ENCODE results near the gene TXNL4B.

The TXNL4B gene

DNA sequence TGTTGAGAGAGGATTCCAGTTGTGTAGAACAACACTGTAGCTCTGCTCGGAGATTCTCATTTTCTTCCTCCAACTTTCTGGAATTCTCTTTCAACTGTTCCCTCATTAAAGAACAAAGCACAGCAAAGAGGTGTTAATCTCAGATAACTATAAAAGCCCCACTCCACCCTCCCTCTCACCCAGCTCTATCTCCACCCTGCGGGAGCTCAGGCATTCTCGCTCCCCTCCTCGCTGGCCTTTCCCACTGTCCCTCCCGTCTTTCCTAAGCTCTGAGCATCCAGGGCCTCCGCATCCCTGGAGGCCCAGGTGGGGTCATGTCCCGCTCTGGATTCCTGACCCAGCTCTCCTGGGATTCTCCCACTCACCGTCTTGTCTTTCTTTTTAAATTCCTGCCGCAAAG lies 35.3 kb upstream of the TXNL4B start:
- Histone ChIP-seq H3K27ac (ENCODE audit: insufficient read depth, low read depth, low read length, poor library complexity, severe bottlenecking) (no peak overlapping the region), H3K9me3 (ENCODE audit: control insufficient read depth, low read length) (no peaks in the 10 kb centered on the region), H3K4me1 (ENCODE audit: control insufficient read depth, insufficient read depth, low read length) (peaks cover 5% of the 10 kb centered on the region), H3K4me3 (ENCODE audit: insufficient read depth, low read depth, low read length) (no peak overlapping the region), H3K36me3 (ENCODE audit: control insufficient read depth, insufficient read depth, low read length) (no peaks in the 10 kb centered on the region), H3K27me3 (ENCODE audit: control insufficient read depth, insufficient read depth, low read length, poor library complexity, severe bottlenecking) (no peaks in the 10 kb centered on the region)
- WGBS, 2 experiments, result 62 to 63% methylated on average over 9 of the region's 9 CpGs

DNA sequence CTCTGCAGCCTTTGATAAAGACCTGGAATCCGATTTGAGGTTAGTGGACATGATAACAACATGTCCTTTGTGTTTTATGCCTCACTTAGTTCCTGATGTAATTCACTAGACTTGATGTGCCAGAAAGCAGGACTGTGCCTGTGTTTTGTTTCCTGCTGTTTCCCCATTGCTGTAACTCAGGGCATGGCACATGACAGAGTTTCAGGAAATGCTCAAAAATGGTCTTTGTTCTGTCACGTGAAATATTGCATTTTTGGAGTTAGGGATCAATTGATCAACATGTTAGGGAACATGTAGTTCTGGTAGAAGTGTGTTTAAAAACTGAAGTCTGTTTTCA lies 33.0 kb upstream of the TXNL4B start:
- H3K4me3 ChIP-seq (ENCODE audit: insufficient read depth, low read depth, low read length), result no peak overlapping the region
- no peaks in the 10 kb centered on the region for H3K36me3 ChIP-seq (ENCODE audit: control insufficient read depth, insufficient read depth, low read length)
- WGBS, 2 experiments, result 92% methylated on average over 2 of the region's 2 CpGs
- peaks cover 5% of the 10 kb centered on the region for H3K4me1 ChIP-seq (ENCODE audit: control insufficient read depth, insufficient read depth, low read length)
- H3K9me3 ChIP-seq (ENCODE audit: control insufficient read depth, low read length), result no peaks in the 10 kb centered on the region
- H3K27me3 ChIP-seq (ENCODE audit: control insufficient read depth, insufficient read depth, low read length, poor library complexity, severe bottlenecking), result no peaks in the 10 kb centered on the region
- H3K27ac ChIP-seq (ENCODE audit: insufficient read depth, low read depth, low read length, poor library complexity, severe bottlenecking), result no peak overlapping the region

DNA sequence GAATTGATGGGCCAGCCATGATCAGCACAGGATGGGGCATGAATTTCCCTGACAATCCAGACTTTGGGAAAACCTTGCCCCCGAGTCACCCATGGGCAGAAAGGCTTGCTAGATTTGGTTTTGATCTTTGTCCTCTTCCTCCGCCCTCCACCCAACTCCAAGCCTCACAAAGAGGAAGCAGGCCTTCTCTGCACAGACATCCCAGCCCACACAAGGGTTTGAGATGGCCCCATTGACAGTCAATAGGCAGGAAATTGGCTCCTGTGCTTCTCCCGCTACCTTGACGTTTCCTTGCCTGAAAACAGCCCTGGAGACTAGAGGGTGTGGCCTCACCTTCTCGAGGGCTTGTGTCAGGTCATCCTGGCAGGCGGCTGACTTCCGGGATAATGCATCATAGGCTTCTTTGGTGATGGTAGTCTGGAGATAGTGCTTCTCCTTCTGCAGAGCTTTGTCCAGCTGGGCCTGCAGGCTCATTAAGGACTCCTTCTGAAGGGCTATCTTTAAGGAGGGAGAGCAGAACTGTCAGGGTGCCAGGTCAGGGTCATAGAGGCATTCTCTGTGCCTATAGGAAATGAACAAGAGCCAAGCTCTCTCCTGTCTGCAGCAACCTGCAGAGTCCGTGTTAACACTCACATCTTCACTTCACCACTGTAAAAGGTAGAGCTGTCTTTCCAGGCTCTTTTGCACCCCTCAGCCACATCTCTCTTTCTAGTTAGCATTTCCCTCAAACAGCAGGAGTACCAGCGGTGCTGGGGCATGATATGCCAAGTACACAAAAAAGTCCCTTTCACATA lies 32.4 kb upstream of the TXNL4B start:
- WGBS, 2 experiments, result 91 to 93% methylated on average over 9 of the region's 9 CpGs
- Histone ChIP-seq H3K27me3 (ENCODE audit: control insufficient read depth, insufficient read depth, low read length, poor library complexity, severe bottlenecking) (no peaks in the 10 kb centered on the region), H3K27ac (ENCODE audit: insufficient read depth, low read depth, low read length, poor library complexity, severe bottlenecking) (no peak overlapping the region), H3K36me3 (ENCODE audit: control insufficient read depth, insufficient read depth, low read length) (no peaks in the 10 kb centered on the region), H3K9me3 (ENCODE audit: control insufficient read depth, low read length) (no peaks in the 10 kb centered on the region), H3K4me1 (ENCODE audit: control insufficient read depth, insufficient read depth, low read length) (peaks cover 5% of the 10 kb centered on the region), H3K4me3 (ENCODE audit: insufficient read depth, low read depth, low read length) (no peak overlapping the region)

DNA sequence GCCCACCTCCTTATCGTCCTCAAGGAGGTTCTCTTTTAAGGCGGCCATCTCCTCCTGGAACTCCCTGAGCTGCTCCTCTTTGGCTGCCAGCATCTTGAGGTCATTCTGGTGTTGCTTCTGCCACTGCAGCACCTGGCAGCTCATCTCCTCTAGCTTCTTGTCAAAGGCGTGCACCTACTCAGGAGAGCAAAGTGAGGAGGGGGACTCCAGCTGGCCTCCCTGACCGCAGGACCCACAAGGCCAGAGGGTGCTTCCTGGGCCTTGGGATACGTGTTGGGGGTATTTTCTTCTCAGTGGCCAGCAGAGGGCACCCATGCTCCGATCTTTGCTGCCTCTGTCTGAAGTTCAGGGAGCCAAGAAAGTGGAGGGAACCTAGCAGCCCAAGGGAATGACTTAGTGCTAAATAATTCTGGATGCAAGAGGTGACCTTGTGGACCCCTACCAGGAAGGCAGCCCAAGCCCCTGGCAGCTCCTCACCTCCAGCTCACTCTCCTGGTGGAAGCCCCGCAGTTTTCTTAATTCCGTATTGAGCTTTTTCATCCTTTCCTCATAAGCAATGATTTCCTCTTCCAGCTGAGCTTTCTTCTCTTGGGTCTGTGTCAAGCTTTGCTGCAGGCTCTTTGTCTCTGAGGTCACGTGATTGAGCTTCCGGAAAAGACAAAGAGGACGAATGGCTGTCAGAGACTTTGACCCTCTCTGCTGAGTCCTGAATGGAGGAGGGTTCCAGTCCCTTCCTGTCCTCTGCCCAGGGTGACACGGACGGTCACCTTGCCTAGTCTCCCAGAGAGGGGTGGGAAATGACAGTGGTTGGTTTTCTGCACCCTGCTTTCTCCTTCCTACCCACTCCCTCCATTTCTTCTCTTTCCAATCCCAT lies 31.6 kb upstream of the TXNL4B start:
- Histone ChIP-seq H3K4me3 (ENCODE audit: insufficient read depth, low read depth, low read length) (no peak overlapping the region), H3K27me3 (ENCODE audit: control insufficient read depth, insufficient read depth, low read length, poor library complexity, severe bottlenecking) (no peaks in the 10 kb centered on the region), H3K4me1 (ENCODE audit: control insufficient read depth, insufficient read depth, low read length) (peaks cover 5% of the 10 kb centered on the region), H3K36me3 (ENCODE audit: control insufficient read depth, insufficient read depth, low read length) (no peaks in the 10 kb centered on the region), H3K9me3 (ENCODE audit: control insufficient read depth, low read length) (no peaks in the 10 kb centered on the region), H3K27ac (ENCODE audit: insufficient read depth, low read depth, low read length, poor library complexity, severe bottlenecking) (no peak overlapping the region)
- WGBS, 2 experiments, result 46 to 50% methylated on average over 13 of the region's 13 CpGs

DNA sequence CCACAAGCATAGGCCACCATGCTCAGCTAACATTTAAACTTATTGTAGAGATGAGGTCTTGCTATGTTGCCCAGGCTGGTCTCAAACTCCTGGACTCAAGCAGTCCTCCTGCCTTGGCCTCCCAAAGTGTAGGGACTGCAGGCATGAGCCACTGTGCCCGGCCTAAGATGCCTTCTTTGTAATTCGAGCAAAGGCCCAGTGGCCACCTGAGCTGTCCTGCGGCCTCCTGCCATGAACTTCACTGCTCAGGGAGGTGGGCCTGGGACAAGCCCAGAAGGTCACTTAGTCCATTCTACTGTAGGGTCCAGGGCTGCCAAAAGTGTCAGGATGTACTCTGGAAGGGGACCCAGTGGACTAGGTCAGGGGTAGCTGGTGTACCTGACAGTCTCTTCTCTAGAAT lies 30.7 kb upstream of the TXNL4B start:
- no peaks in the 10 kb centered on the region for H3K9me3 ChIP-seq (ENCODE audit: control insufficient read depth, low read length)
- WGBS, 2 experiments, result 92 to 94% methylated on average over 3 of the region's 3 CpGs
- H3K4me1 ChIP-seq (ENCODE audit: control insufficient read depth, insufficient read depth, low read length), result peaks cover 5% of the 10 kb centered on the region
- H3K4me3 ChIP-seq (ENCODE audit: insufficient read depth, low read depth, low read length), result no peak overlapping the region
- H3K27ac ChIP-seq (ENCODE audit: insufficient read depth, low read depth, low read length, poor library complexity, severe bottlenecking), result no peak overlapping the region
- H3K36me3 ChIP-seq (ENCODE audit: control insufficient read depth, insufficient read depth, low read length), result no peaks in the 10 kb centered on the region
- H3K27me3 ChIP-seq (ENCODE audit: control insufficient read depth, insufficient read depth, low read length, poor library complexity, severe bottlenecking), result no peaks in the 10 kb centered on the region

DNA sequence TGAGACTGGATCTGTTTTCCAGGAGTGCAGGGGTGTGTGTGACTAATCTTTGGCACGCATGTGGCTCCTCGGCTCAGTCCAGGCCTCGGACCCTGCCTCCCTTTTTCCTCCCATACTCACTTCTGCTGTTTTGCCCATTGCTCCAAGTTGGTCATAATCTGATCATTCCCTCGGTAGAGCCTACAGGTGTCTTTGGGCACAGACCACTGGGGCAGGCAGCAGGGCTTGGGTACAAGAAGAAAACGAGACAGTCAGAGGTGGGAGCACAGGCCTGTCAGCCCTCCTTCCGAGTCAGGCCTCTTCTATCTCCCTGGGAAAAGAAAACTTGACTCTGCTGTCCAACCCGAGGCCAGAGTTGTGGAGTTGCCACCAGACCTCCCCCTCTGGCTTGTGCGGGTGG lies 30.0 kb upstream of the TXNL4B start:
- H3K4me3 ChIP-seq (ENCODE audit: insufficient read depth, low read depth, low read length), result no peak overlapping the region
- no peaks in the 10 kb centered on the region for H3K36me3 ChIP-seq (ENCODE audit: control insufficient read depth, insufficient read depth, low read length)
- WGBS, 2 experiments, result 84 to 85% methylated on average over 8 of the region's 8 CpGs
- H3K9me3 ChIP-seq (ENCODE audit: control insufficient read depth, low read length), result no peaks in the 10 kb centered on the region
- no peak overlapping the region for H3K27ac ChIP-seq (ENCODE audit: insufficient read depth, low read depth, low read length, poor library complexity, severe bottlenecking)
- H3K4me1 ChIP-seq (ENCODE audit: control insufficient read depth, insufficient read depth, low read length), result no peaks in the 10 kb centered on the region
- no peaks in the 10 kb centered on the region for H3K27me3 ChIP-seq (ENCODE audit: control insufficient read depth, insufficient read depth, low read length, poor library complexity, severe bottlenecking)

DNA sequence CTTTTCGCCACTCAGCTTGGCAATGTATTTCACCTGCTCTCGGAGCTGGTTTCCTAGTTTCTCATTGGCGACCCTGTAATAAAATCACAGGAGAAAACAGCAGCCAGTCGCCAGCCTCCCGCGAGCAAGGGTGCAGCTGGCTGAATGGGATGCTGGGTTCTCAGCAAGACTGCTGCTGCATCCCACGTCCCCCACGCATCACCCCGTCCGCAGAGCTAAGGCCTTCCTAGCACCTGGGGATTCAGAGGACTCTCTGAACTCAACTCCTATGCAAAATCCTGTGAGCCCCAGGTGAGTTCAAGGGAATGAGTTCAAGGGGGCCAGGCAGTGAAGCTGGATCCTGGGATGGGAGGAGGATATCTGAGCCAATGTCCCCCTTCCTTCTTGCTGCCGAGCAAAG lies 29.5 kb upstream of the TXNL4B start:
- Histone ChIP-seq H3K36me3 (ENCODE audit: control insufficient read depth, insufficient read depth, low read length) (no peaks in the 10 kb centered on the region), H3K27me3 (ENCODE audit: control insufficient read depth, insufficient read depth, low read length, poor library complexity, severe bottlenecking) (no peaks in the 10 kb centered on the region), H3K4me3 (ENCODE audit: insufficient read depth, low read depth, low read length) (no peak overlapping the region), H3K9me3 (ENCODE audit: control insufficient read depth, low read length) (no peaks in the 10 kb centered on the region), H3K4me1 (ENCODE audit: control insufficient read depth, insufficient read depth, low read length) (no peaks in the 10 kb centered on the region), H3K27ac (ENCODE audit: insufficient read depth, low read depth, low read length, poor library complexity, severe bottlenecking) (no peak overlapping the region)
- WGBS, 2 experiments, result 84 to 86% methylated on average over 11 of the region's 11 CpGs

DNA sequence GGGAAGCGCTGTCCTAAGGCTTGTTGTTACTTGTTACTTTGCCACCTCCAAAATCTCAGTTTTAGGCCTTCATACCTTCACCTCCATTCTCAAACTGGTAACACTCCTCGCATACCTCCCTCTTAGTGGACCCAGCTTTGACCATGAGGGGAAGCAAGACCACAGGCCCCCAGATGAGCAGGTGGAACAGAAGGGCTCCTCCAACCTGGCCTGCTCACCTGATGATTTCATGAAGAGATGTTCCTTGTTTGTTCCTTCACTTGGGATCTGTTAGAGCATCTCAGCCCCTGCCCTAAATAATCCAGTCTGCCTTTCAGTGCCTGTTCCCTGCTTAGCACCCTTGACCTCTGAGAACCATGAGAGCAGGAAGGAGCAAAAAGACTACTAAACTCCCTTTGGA lies 28.9 kb upstream of the TXNL4B start:
- no peak overlapping the region for H3K4me3 ChIP-seq (ENCODE audit: insufficient read depth, low read depth, low read length)
- no peaks in the 10 kb centered on the region for H3K9me3 ChIP-seq (ENCODE audit: control insufficient read depth, low read length)
- no peaks in the 10 kb centered on the region for H3K27me3 ChIP-seq (ENCODE audit: control insufficient read depth, insufficient read depth, low read length, poor library complexity, severe bottlenecking)
- H3K4me1 ChIP-seq (ENCODE audit: control insufficient read depth, insufficient read depth, low read length), result no peaks in the 10 kb centered on the region
- H3K36me3 ChIP-seq (ENCODE audit: control insufficient read depth, insufficient read depth, low read length), result no peaks in the 10 kb centered on the region
- H3K27ac ChIP-seq (ENCODE audit: insufficient read depth, low read depth, low read length, poor library complexity, severe bottlenecking), result no peak overlapping the region
- 93 to 98% methylated on average over 2 of the region's 2 CpGs for WGBS, 2 experiments

DNA sequence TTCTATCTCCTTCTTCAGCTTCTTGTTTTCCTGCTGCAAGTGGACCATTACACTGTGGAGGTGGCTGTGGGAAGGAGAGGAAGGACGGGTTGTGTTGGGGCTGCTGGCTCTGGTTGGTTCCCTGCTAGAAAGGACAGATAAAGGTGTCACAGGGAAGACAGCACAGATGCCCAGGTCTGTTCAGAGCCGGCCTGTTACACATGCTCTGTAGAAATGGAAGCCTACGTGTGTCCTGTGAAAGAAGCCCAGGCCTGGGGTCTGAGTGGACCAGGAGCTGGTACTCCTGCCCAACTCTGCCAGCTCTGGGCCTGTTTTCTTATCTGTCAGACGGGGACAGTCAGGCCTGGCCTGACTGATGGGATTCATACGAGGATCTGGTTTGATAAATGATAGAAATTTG lies 26.6 kb upstream of the TXNL4B start:
- Histone ChIP-seq H3K4me1 (ENCODE audit: control insufficient read depth, insufficient read depth, low read length) (no peaks in the 10 kb centered on the region), H3K27ac (ENCODE audit: insufficient read depth, low read depth, low read length, poor library complexity, severe bottlenecking) (no peak overlapping the region), H3K9me3 (ENCODE audit: control insufficient read depth, low read length) (no peaks in the 10 kb centered on the region), H3K4me3 (ENCODE audit: insufficient read depth, low read depth, low read length) (no peak overlapping the region), H3K27me3 (ENCODE audit: control insufficient read depth, insufficient read depth, low read length, poor library complexity, severe bottlenecking) (no peaks in the 10 kb centered on the region), H3K36me3 (ENCODE audit: control insufficient read depth, insufficient read depth, low read length) (no peaks in the 10 kb centered on the region)
- 91 to 92% methylated on average over 5 of the region's 5 CpGs for WGBS, 2 experiments

DNA sequence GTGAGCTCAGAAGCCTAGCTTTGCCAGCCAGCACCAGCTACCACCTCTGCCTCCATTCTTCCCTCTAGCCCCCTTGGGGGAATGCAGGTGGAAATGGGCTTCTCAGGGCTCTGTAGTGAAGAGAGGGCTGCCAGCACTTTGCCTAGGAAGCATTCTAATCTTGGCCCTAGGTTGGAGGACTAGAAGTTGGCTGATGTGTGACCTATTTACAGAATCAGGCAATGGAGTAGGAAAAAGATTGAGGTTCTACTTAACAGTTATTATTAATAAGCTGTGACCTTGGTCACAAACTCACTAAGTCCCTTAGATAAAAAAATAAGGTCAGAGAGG lies 20.2 kb upstream of the TXNL4B start:
- Histone ChIP-seq H3K36me3 (ENCODE audit: control insufficient read depth, insufficient read depth, low read length) (peaks cover 21% of the 10 kb centered on the region), H3K27ac (ENCODE audit: insufficient read depth, low read depth, low read length, poor library complexity, severe bottlenecking) (no peak overlapping the region)

More for the DNA sequence above, 20.2 kb upstream of the TXNL4B start:
- no peaks in the 10 kb centered on the region for H3K4me1 ChIP-seq (ENCODE audit: control insufficient read depth, insufficient read depth, low read length)
- H3K9me3 ChIP-seq (ENCODE audit: control insufficient read depth, low read length), result no peaks in the 10 kb centered on the region
- no peak overlapping the region for H3K4me3 ChIP-seq (ENCODE audit: insufficient read depth, low read depth, low read length)
- no peaks in the 10 kb centered on the region for H3K27me3 ChIP-seq (ENCODE audit: control insufficient read depth, insufficient read depth, low read length, poor library complexity, severe bottlenecking)

All from ectodermal cell (in vitro differentiated cells).